Activated T-cell treated with anti-CD3 and anti-CD28 coated beads, Interleukin-2, amount 50 U/mL, for 4 hours (primary cell): ENCODE results near the gene CXCR3. TPM values are rescaled to one million over a fixed set of nuclear protein-coding genes. Genes with fewer than 3 reads are reported as not detected.
"Not testable (repeated sequence)": the region's sequence is repeated elsewhere in the genome, so short reads cannot be mapped to it uniquely, and the experiment has no call there.

Experiments used
- ATAC-seq, 2 donors: fragments of 200-7000 bp; cut with Tn5 transposase; one replicate each; pipeline ENCODE4 v1.10.0; 2021
- DNase-seq: peaks from one replicate; pipeline ENCODE4 v3.0.0-alpha.2; 2020
- H3K27me3 Mint-ChIP-seq: one replicate; pipeline ENCODE4 v1.8.0; 2021; ENCODE audit warnings: low read depth, mixed read lengths
- H3K36me3 Mint-ChIP-seq: one replicate; pipeline ENCODE4 v1.8.0; 2022; ENCODE audit warnings: mixed read lengths; ENCODE audit not compliant: insufficient read depth
- H3K4me1 Mint-ChIP-seq: one replicate; pipeline ENCODE4 v1.8.0; 2021; ENCODE audit warnings: low read depth, mixed read lengths
- H3K4me3 Mint-ChIP-seq: one replicate; pipeline ENCODE4 v1.8.0; 2021; ENCODE audit warnings: mild to moderate bottlenecking, moderate library complexity, mixed read lengths
- H3K9me3 Mint-ChIP-seq: one replicate; pipeline ENCODE4 v1.8.0; 2021; ENCODE audit warnings: mixed read lengths
- total RNA-seq, 3 donors: library from RNA; stranded (reverse); gene quantifications; one replicate each; pipeline ENCODE4 v1.2.1, GENCODE V29; 2021

Gene CXCR3
- total RNA-seq, 3 donors from 2014 or later = 44.9 to 64.7 (median 53.1) TPM

DNA sequence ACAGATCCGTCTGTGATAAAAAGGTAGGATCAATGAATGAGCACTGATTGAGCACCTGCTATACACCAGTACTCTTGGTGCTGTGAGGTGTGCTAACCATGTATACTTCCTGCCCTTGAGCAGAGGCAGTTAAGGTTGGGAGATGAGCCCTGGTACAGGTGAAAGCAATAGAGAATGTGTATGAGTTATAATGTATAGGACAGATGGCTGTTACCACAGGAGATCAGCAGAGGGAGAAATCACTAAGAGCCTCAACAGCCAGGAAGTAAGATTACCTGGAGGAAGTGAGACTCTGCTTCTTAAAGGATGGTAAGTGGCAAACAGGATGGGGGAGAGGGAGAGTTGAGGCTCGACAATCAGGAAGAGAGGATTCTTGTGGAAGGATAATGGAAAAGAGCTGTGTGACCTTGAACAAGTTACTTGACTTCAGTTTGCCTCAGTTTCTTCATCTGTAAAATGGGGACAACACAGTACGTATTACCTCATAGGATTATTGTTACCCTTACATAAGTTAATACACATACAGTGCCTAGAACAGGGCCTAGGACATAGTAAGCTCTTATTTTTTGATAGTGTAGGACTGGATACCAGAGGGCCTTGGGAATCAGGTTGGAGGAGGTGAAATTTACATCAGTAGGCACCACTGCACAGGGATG lies 9.1 kb downstream of the CXCR3 start:
- ATAC-seq = no peak
- Mint-ChIP-seq H3K27me3 (no peaks in the 10 kb centered on the region), H3K4me3 (no peak overlapping the region), H3K9me3 (no peaks in the 10 kb centered on the region), H3K4me1 (peaks cover 43% of the 10 kb centered on the region), H3K36me3 (peaks cover 56% of the 10 kb centered on the region)
- DNase-seq = no peak

- ATAC-seq (no peak), DNase-seq (no peak)
- H3K36me3 Mint-ChIP-seq = peaks cover 59% of the 10 kb centered on the region
- no peak overlapping the region for H3K4me3 Mint-ChIP-seq
- no peaks in the 10 kb centered on the region for H3K27me3 Mint-ChIP-seq
- peaks cover 47% of the 10 kb centered on the region for H3K4me1 Mint-ChIP-seq
- no peaks in the 10 kb centered on the region for H3K9me3 Mint-ChIP-seq
Measured at GRCh38 chrX:71607488-71607887, 10.8 kb downstream of the CXCR3 start.

- no peaks in the 10 kb centered on the region for H3K9me3 Mint-ChIP-seq
- H3K4me3 Mint-ChIP-seq = peak overlapping the region; percentile 11
- H3K4me1 Mint-ChIP-seq = peaks cover 47% of the 10 kb centered on the region
- H3K27me3 Mint-ChIP-seq = no peaks in the 10 kb centered on the region
- ATAC-seq (peak; percentile 65 to 68), DNase-seq (no peak)
- H3K36me3 Mint-ChIP-seq = peaks cover 63% of the 10 kb centered on the region
Measured at GRCh38 chrX:71606536-71607216, 11.6 kb downstream of the CXCR3 start.

DNA sequence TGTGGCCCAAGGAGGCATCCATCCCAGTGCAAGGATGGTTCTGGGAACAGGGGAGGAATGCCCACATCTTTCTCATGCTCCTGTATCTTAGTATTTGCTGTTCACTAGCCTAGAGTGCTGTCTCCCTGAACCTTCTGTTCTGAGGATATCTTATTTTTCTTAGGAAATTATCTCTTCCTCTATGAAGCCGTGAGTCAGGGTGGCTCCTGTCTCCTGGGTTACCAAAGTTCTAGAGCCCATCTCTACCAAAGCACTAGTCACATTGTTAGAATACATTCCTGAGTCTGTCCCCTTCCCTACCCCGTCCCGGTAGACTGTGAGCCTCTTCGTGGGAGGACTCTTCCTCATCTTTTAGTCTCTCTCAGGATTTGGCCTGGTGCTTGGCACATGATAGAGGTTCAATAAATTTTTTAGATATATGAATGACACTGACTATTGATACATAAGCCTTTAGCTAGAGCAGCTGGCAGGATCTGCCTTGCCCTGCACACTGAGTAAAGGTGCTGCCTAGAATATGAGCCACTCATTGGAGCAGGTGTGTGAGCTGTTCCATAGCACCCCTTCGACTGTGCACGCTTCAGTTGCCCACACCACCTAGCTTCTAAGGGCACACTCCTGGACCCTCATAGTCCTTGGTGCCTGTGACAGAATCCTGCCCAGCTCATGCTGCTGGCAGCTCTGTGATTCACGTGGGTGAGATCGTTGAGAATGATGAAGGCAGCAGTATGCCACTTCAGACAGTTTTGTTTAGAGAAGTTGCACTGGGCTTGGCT lies 13.3 kb downstream of the CXCR3 start:
- no peaks in the 10 kb centered on the region for H3K27me3 Mint-ChIP-seq
- H3K4me3 Mint-ChIP-seq = no peak overlapping the region
- H3K4me1 Mint-ChIP-seq = peaks cover 47% of the 10 kb centered on the region
- ATAC-seq (peak in 1 of 2 donors; percentile 13), DNase-seq (no peak)
- peaks cover 53% of the 10 kb centered on the region for H3K36me3 Mint-ChIP-seq
- no peaks in the 10 kb centered on the region for H3K9me3 Mint-ChIP-seq

DNA sequence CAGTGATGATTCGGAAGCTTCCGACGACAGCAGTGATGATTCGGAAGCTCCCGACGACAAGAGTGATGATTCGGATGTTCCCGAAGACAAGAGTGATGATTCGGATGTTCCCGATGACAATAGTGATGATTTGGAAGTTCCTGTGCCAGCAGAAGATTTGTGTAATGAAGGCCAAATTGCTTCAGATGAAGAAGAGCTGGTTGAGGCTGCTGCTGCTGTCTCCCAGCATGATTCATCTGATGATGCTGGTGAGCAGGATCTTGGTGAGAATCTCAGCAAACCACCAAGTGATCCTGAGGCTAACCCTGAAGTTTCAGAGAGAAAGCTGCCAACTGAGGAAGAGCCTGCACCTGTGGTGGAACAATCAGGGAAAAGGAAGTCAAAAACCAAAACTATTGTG lies 14.2 kb downstream of the CXCR3 start:
- Mint-ChIP-seq H3K27me3 (no peaks in the 10 kb centered on the region), H3K36me3 (peaks cover 48% of the 10 kb centered on the region), H3K4me3 (no peak overlapping the region), H3K4me1 (peaks cover 44% of the 10 kb centered on the region), H3K9me3 (no peaks in the 10 kb centered on the region)
- ATAC-seq (no peak), DNase-seq (no peak)

DNA sequence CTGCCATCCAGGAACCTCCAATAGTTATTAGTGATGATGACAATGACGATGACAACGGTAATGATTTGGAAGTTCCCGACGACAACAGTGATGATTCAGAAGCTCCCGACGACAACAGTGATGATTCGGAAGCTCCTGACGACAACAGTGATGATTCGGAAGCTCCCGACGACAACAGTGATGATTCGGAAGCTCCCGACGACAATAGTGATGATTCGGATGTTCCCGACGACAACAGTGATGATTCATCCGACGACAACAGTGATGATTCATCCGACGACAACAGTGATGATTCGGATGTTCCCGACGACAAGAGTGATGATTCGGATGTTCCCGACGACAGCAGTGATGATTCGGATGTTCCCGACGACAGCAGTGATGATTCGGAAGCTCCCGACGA lies 14.7 kb downstream of the CXCR3 start:
- no peak for DNase-seq
- peaks cover 45% of the 10 kb centered on the region for H3K36me3 Mint-ChIP-seq
- H3K4me3 Mint-ChIP-seq = no peak overlapping the region

GRCh38 chrX:71599965-71600364 lies 18.3 kb downstream of the CXCR3 start:
- DNase-seq (no peak), ATAC-seq (peak in 1 of 2 donors; percentile 62)
- Mint-ChIP-seq H3K9me3 (no peaks in the 10 kb centered on the region), H3K36me3 (peaks cover 33% of the 10 kb centered on the region), H3K4me1 (peaks cover 10% of the 10 kb centered on the region), H3K27me3 (no peaks in the 10 kb centered on the region), H3K4me3 (no peak overlapping the region)

More for the DNA sequence above, 14.7 kb downstream of the CXCR3 start:
- Mint-ChIP-seq H3K9me3 (no peaks in the 10 kb centered on the region), H3K27me3 (no peaks in the 10 kb centered on the region), H3K4me1 (peaks cover 38% of the 10 kb centered on the region)
- ATAC-seq = no peak

GRCh38 chrX:71593210-71593609 lies 25.1 kb downstream of the CXCR3 start:
- not testable (repeated sequence) for ATAC-seq, H3K36me3 Mint-ChIP-seq, H3K4me1 Mint-ChIP-seq, DNase-seq, H3K4me3 Mint-ChIP-seq, H3K9me3 Mint-ChIP-seq, H3K27me3 Mint-ChIP-seq

DNA sequence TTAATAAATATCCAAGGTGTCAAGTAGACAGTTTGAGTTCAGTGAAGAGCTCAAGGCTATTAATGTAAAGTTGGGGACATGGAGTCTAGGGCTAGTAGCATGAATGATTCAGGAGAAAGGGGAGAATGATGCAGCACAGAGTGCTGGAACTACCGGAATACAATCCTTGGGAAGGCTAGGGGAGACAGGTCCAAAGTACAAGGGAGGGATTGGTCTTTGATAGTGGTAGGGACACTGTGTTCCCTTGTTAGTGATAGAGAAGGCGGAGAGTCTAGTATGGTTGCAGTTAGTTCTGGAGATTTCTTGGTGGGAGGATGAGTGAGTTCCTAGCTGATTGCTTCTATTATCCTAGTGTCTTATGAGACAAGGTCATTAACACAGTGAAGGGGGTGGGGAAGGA lies 31.4 kb downstream of the CXCR3 start:
- H3K4me3 Mint-ChIP-seq = no peak overlapping the region
- peaks cover 6% of the 10 kb centered on the region for H3K36me3 Mint-ChIP-seq
- DNase-seq = no peak
- no peaks in the 10 kb centered on the region for H3K9me3 Mint-ChIP-seq
- no peaks in the 10 kb centered on the region for H3K4me1 Mint-ChIP-seq
- no peak for ATAC-seq
- no peaks in the 10 kb centered on the region for H3K27me3 Mint-ChIP-seq

DNA sequence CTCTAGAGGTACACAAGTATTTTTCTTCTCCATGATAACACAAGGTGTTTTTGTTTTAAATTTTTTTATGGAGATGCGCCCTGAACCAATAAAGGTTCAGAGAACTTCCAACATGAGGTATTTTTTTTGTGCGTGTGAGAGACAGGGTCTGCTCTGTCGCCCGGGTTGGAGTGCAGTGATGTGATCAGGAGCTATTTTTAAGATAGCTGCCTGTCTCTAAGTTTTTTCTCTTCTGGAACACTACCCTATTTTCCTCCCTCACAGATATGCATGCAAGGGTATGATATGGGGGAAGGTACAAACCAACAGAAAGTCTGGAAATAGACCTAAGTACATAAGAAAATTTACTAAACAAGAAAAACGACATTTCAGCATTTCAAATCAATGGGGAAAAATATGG lies 37.1 kb downstream of the CXCR3 start:
- H3K36me3 Mint-ChIP-seq = peaks cover 18% of the 10 kb centered on the region
- no peak for ATAC-seq
- H3K4me3 Mint-ChIP-seq = no peak overlapping the region
- H3K9me3 Mint-ChIP-seq = no peaks in the 10 kb centered on the region
- H3K4me1 Mint-ChIP-seq = no peaks in the 10 kb centered on the region
- no peaks in the 10 kb centered on the region for H3K27me3 Mint-ChIP-seq
- no peak for DNase-seq

GRCh38 chrX:71579990-71580380 lies 38.3 kb downstream of the CXCR3 start:
- Mint-ChIP-seq H3K4me3 (no peak overlapping the region), H3K36me3 (peaks cover 18% of the 10 kb centered on the region), H3K9me3 (no peaks in the 10 kb centered on the region), H3K4me1 (no peaks in the 10 kb centered on the region), H3K27me3 (no peaks in the 10 kb centered on the region)
- ATAC-seq (no peak), DNase-seq (no peak)

- DNase-seq = no peak
- no peak overlapping the region for H3K4me3 Mint-ChIP-seq
- ATAC-seq = peak; percentile 18 to 39
- H3K36me3 Mint-ChIP-seq = peaks cover 18% of the 10 kb centered on the region
- H3K4me1 Mint-ChIP-seq = no peaks in the 10 kb centered on the region
- H3K9me3 Mint-ChIP-seq = no peaks in the 10 kb centered on the region
- H3K27me3 Mint-ChIP-seq = no peaks in the 10 kb centered on the region
Measured at GRCh38 chrX:71579136-71579989, 38.9 kb downstream of the CXCR3 start.

- Mint-ChIP-seq H3K27me3 (no peaks in the 10 kb centered on the region), H3K36me3 (peaks cover 24% of the 10 kb centered on the region), H3K4me3 (no peak within 1 kb of the TSS), H3K4me1 (no peaks in the 10 kb centered on the region), H3K9me3 (no peaks in the 10 kb centered on the region)
- DNase-seq (no peak), ATAC-seq (no peak)
Measured at GRCh38 chrX:71578253-71579135, 39.8 kb downstream of the CXCR3 start, which contains the start of gene GCNA. GCNA (plus strand) TSS chrX:71578437; CDS start chrX:71580822, 2,385 bp downstream.
